ENCODE data around the gene TUBG2. TPM values are rescaled to one million over a fixed set of nuclear protein-coding genes. Genes with fewer than 3 reads are reported as not detected.

The TUBG2 gene
- polyA plus RNA-seq, 1 donor (not counting 4 experiments of a cell fraction or from before 2014, with no cell fraction given): 14.5 TPM

DNA sequence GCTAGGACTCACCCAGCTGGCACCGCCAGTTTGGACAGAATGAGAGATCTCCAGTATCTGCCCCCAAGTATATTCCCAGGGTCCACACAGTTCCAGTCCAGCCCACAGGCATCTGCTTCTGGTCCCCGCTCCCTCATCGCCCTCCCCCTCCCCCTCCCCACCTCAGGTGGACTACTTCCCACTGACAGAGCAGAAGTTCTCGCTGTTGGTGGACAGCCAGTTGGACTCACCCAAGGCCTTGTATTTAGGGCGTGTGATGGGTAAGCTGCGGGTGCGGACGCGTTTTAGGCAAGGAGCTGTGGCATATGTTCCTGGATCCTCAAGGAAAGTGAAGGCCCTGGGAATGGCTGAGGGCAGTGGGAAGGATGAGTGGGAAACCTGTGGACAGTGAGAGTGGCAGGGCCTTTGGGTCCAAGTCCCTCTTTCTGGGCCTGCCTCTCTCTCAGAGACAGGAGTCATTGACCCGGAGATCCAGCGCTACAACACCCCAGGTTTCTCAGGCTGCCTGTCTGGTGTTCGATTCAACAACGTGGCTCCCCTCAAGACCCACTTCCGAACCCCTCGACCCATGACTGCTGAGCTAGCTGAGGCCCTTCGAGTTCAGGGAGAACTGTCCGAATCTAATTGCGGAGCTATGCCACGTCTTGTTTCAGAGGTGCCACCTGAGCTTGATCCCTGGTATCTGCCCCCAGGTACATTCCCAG is 38.2 kb downstream of the TUBG2 start:
- Histone ChIP-seq H3K4me3 (ENCODE audit: control insufficient read depth in 2 of 3, extremely low read depth in 1 of 3, insufficient read depth in 2 of 3, low read depth in 1 of 3, low read length in 3 of 3) (no peak overlapping the region), H3K27me3 (ENCODE audit: control insufficient read depth, extremely low read depth, insufficient read depth, low read length) (no peaks in the 10 kb centered on the region), H2AFZ (ENCODE audit: control insufficient read depth, low read length) (no peak overlapping the region), H3K9me3 (ENCODE audit: control insufficient read depth, low read depth, low read length) (no peaks in the 10 kb centered on the region), H3K79me2 (ENCODE audit: control insufficient read depth, insufficient read depth, low read length) (no peaks in the 10 kb centered on the region), H3K4me2 (ENCODE audit: control insufficient read depth, extremely low read depth, insufficient read depth, low read depth, low read length) (no peak overlapping the region), H3K4me1 (ENCODE audit: control insufficient read depth, extremely low read depth, insufficient read depth, low read length) (no peaks in the 10 kb centered on the region), H3K9me1 (ENCODE audit: control insufficient read depth, extremely low read depth, insufficient read depth, low read length) (no peaks in the 10 kb centered on the region), H4K20me1 (ENCODE audit: control insufficient read depth, extremely low read depth, insufficient read depth, low read length) (no peaks in the 10 kb centered on the region), H3K27ac (ENCODE audit: control insufficient read depth, insufficient read depth, low read length) (no peak overlapping the region), H3K36me3 (ENCODE audit: control insufficient read depth in 2 of 2, extremely low read depth in 1 of 2, insufficient read depth in 2 of 2, low read length in 2 of 2) (peaks cover 0 to 15% of the 10 kb centered on the region in 2 experiments), H3K9ac (ENCODE audit: control insufficient read depth, extremely low read depth, insufficient read depth, low read length) (no peak overlapping the region)
- FAIRE-seq: no peak
- no peak for DNase-seq (ENCODE audit: low read depth, low spot score)
- dilution Hi-C loops (cut with MboI; ENCODE audit: extremely low pct_ligation_motif_present, low sequenced_read_pairs): no loop called here
- no peak for TF ChIP-seq EZH2 (IDR thresholded peaks at IDR 0.05; ENCODE audit: low read length)
- TF ChIP-seq, protein P1, sequence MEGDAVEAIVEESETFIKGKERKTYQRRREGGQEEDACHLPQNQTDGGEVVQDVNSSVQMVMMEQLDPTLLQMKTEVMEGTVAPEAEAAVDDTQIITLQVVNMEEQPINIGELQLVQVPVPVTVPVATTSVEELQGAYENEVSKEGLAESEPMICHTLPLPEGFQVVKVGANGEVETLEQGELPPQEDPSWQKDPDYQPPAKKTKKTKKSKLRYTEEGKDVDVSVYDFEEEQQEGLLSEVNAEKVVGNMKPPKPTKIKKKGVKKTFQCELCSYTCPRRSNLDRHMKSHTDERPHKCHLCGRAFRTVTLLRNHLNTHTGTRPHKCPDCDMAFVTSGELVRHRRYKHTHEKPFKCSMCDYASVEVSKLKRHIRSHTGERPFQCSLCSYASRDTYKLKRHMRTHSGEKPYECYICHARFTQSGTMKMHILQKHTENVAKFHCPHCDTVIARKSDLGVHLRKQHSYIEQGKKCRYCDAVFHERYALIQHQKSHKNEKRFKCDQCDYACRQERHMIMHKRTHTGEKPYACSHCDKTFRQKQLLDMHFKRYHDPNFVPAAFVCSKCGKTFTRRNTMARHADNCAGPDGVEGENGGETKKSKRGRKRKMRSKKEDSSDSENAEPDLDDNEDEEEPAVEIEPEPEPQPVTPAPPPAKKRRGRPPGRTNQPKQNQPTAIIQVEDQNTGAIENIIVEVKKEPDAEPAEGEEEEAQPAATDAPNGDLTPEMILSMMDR (optimal IDR thresholded peaks at IDR 0.05 in 1 of 3, IDR thresholded peaks at IDR 0.05 in 1 of 3, conservative IDR thresholded peaks at IDR 0.05 in 1 of 3; ENCODE audit: extremely low read depth in 1 of 3, insufficient read depth in 2 of 3, low read length in 3 of 3): no peak

DNA sequence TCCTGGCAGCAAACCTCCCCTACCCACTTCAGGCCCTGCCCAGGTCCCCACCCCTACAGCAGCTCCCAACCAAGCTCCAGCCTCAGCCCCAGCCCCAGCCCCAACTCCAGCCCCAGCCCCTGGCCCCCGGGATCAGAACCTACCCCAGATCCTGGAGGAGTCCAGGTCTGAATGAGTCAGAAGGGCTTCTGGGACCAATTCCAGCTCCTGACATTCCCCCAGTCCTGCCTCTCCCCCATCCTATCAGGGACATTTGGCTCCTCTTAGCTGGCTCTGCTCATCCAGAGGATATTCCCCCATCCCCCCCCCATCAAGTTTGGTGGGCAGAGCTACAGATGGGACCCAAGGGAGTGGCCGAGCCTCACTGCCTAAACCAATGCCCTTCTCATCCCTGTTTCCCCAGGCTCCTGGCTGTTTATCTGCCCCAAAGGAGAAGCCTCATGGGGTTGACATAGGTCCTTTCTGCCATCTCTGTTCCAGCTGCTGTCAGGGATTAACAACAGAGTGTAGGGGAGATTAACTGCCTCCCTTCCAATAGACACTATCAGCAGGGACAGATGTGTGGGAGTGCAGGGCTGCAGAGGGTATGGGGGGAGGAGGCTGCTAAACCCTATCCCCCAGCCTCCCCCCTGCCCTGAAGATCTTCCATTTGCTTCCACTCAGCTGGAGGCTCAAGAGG is 39.8 kb downstream of the TUBG2 start:
- Histone ChIP-seq H3K4me2 (ENCODE audit: control insufficient read depth, extremely low read depth, insufficient read depth, low read depth, low read length) (no peak overlapping the region), H3K9ac (ENCODE audit: control insufficient read depth, extremely low read depth, insufficient read depth, low read length) (no peak overlapping the region), H3K36me3 (ENCODE audit: control insufficient read depth in 2 of 2, extremely low read depth in 1 of 2, insufficient read depth in 2 of 2, low read length in 2 of 2) (peaks cover 9 to 24% of the 10 kb centered on the region in 2 experiments), H3K79me2 (ENCODE audit: control insufficient read depth, insufficient read depth, low read length) (no peaks in the 10 kb centered on the region), H3K4me3 (ENCODE audit: control insufficient read depth in 2 of 3, extremely low read depth in 1 of 3, insufficient read depth in 2 of 3, low read depth in 1 of 3, low read length in 3 of 3) (no peak overlapping the region), H3K4me1 (ENCODE audit: control insufficient read depth, extremely low read depth, insufficient read depth, low read length) (no peaks in the 10 kb centered on the region), H3K27me3 (ENCODE audit: control insufficient read depth, extremely low read depth, insufficient read depth, low read length) (no peaks in the 10 kb centered on the region), H3K9me3 (ENCODE audit: control insufficient read depth, low read depth, low read length) (no peaks in the 10 kb centered on the region), H4K20me1 (ENCODE audit: control insufficient read depth, extremely low read depth, insufficient read depth, low read length) (no peaks in the 10 kb centered on the region), H2AFZ (ENCODE audit: control insufficient read depth, low read length) (no peak overlapping the region), H3K9me1 (ENCODE audit: control insufficient read depth, extremely low read depth, insufficient read depth, low read length) (no peaks in the 10 kb centered on the region), H3K27ac (ENCODE audit: control insufficient read depth, insufficient read depth, low read length) (no peak overlapping the region)
- FAIRE-seq (no peak), DNase-seq (ENCODE audit: low read depth, low spot score) (no peak)
- dilution Hi-C loops (cut with MboI; ENCODE audit: extremely low pct_ligation_motif_present, low sequenced_read_pairs): no loop called here
- TF ChIP-seq, protein P1 (optimal IDR thresholded peaks at IDR 0.05 in 1 of 3, IDR thresholded peaks at IDR 0.05 in 1 of 3, conservative IDR thresholded peaks at IDR 0.05 in 1 of 3; ENCODE audit: extremely low read depth in 1 of 3, insufficient read depth in 2 of 3, low read length in 3 of 3): no peak
- TF ChIP-seq EZH2 (IDR thresholded peaks at IDR 0.05; ENCODE audit: low read length): no peak

All from keratinocyte (primary cell).